IMR-90 (cell line): ENCODE data around the gene HOXB6. TPM values are rescaled to one million over a fixed set of nuclear protein-coding genes. Genes with fewer than 3 reads are reported as not detected.

Experiments
- ATAC-seq: fragments of 200-7000 bp; cut with Tn5 transposase; 2 replicates; pipeline ENCODE4 v1.9.1; 2020; ENCODE audit warnings: low read depth, mild to moderate bottlenecking, moderate library complexity
- BruUV-seq: library from RNA; stranded (reverse); fragments of 400-500 nt; replicated peaks from 2 replicates; lab custom pipeline; 2021; lab: Mats Ljungman, UMichigan
- CTCF ChIA-PET: fragments of 300-600 bp; formaldehyde crosslinking; extraction: SDS; loops from one replicate; lab custom pipeline; 2021; ENCODE audit warnings: antibody characterized with exemption; lab: Yijun Ruan, JAX
- POLR2A ChIA-PET: fragments of 300-600 bp; sonication (Branson Sonifier 250); formaldehyde crosslinking; loops from one replicate; lab custom pipeline; 2022; ENCODE audit warnings: antibody characterized with exemption; ENCODE audit not compliant: unreplicated experiment; lab: Charles Lee
- DNase-seq: peaks from one replicate; pipeline ENCODE4 v3.0.0; 2013
- H2AFZ ChIP-seq: replicated peaks from 2 replicates; pipeline ENCODE3; 2013; ENCODE audit warnings: low read length, mild to moderate bottlenecking; ENCODE audit not compliant: poor library complexity
- H2AK5ac ChIP-seq: 2 replicates; pipeline ENCODE4 v1.6.1; 2013; ENCODE audit warnings: low read depth, low read length, inconsistent platforms
- H2AK9ac ChIP-seq: replicated peaks from 2 replicates; pipeline ENCODE3; 2013; ENCODE audit warnings: mild to moderate bottlenecking, low read depth, low read length, moderate library complexity; ENCODE audit not compliant: poor library complexity
- H2BK120ac ChIP-seq: 2 replicates; pipeline ENCODE4 v1.6.1; 2013; ENCODE audit warnings: low read depth, low read length, inconsistent platforms
- H2BK15ac ChIP-seq: 3 replicates; pipeline ENCODE4 v1.6.1; 2013; ENCODE audit warnings: low read depth, low read length, inconsistent platforms
- H2BK20ac ChIP-seq: 2 replicates; pipeline ENCODE4 v1.6.1; 2013; ENCODE audit warnings: low read depth, mild to moderate bottlenecking, inconsistent platforms, low read length, moderate library complexity
- H2BK5ac ChIP-seq: 2 replicates; pipeline ENCODE4 v1.6.1; 2013; ENCODE audit warnings: mild to moderate bottlenecking, low read depth, low read length, inconsistent platforms; ENCODE audit not compliant: poor library complexity, severe bottlenecking
- H3K14ac ChIP-seq: replicated peaks from 2 replicates; pipeline ENCODE4 v1.6.1; 2013; ENCODE audit warnings: low read depth, low read length, inconsistent platforms
- H3K18ac ChIP-seq: 2 replicates; pipeline ENCODE4 v1.6.1; 2013; ENCODE audit warnings: low read depth, low read length, control low read depth
- H3K23ac ChIP-seq: 2 replicates; pipeline ENCODE4 v1.6.1; 2013; ENCODE audit warnings: low read depth, low read length, inconsistent platforms
- H3K27ac ChIP-seq: 2 replicates; pipeline ENCODE4 v1.5.1; 2013; ENCODE audit warnings: mild to moderate bottlenecking, control low read depth, low read length; ENCODE audit not compliant: insufficient read depth
- H3K27me3 ChIP-seq: 2 replicates; pipeline ENCODE4 v1.6.1; 2013; ENCODE audit warnings: low read length; ENCODE audit not compliant: control insufficient read depth, insufficient read depth
- H3K36me3 ChIP-seq: 2 replicates; pipeline ENCODE4 v1.6.1; 2013; ENCODE audit warnings: low read length, mixed read lengths; ENCODE audit not compliant: control insufficient read depth, insufficient read depth
- H3K4ac ChIP-seq: 2 replicates; pipeline ENCODE4 v1.6.1; 2013; ENCODE audit warnings: low read depth, low read length, inconsistent platforms
- H3K4me1 ChIP-seq: 2 replicates; pipeline ENCODE4 v1.6.1; 2013; ENCODE audit warnings: low read length, mixed read lengths; ENCODE audit not compliant: control insufficient read depth, insufficient read depth
- H3K4me2 ChIP-seq: 2 replicates; pipeline ENCODE4 v1.6.1; 2013; ENCODE audit warnings: low read depth, mild to moderate bottlenecking, control low read depth, low read length, moderate library complexity
- H3K4me3 ChIP-seq: 2 replicates; pipeline ENCODE4 v1.5.1; 2013; ENCODE audit warnings: low read depth, mild to moderate bottlenecking, control low read depth, low read length, moderate library complexity; ENCODE audit not compliant: insufficient read depth
- H3K56ac ChIP-seq: 2 replicates; pipeline ENCODE4 v1.6.1; 2013; ENCODE audit warnings: low read length, inconsistent platforms; ENCODE audit not compliant: insufficient read depth; ENCODE audit errors: extremely low read depth
- H3K79me1 ChIP-seq, 2 experiments: 2 replicates each; pipeline ENCODE4 v1.6.1; 2013; ENCODE audit warnings: low read length in 2 of 2, inconsistent platforms in 1 of 2, low read depth in 1 of 2
- H3K9ac ChIP-seq: 2 replicates; pipeline ENCODE4 v1.6.1; 2013; ENCODE audit warnings: low read depth, low read length, control low read depth
- H3K9me1 ChIP-seq: 2 replicates; pipeline ENCODE4 v1.6.1; 2013; ENCODE audit warnings: low read length, inconsistent platforms; ENCODE audit not compliant: insufficient read depth
- H3K9me3 ChIP-seq: 2 replicates; pipeline ENCODE4 v1.6.1; 2013; ENCODE audit warnings: low read length; ENCODE audit not compliant: control insufficient read depth, insufficient read depth
- H4K20me1 ChIP-seq: 2 replicates; pipeline ENCODE4 v1.6.1; 2013; ENCODE audit warnings: low read length, inconsistent platforms; ENCODE audit not compliant: insufficient read depth
- H4K5ac ChIP-seq: 2 replicates; pipeline ENCODE4 v1.6.1; 2013; ENCODE audit warnings: mild to moderate bottlenecking, low read depth, low read length, control low read depth
- H4K8ac ChIP-seq, 2 experiments: 2 replicates each; pipeline ENCODE4 v1.6.1; 2013; ENCODE audit warnings: low read depth in 2 of 2, low read length in 2 of 2, control low read depth in 1 of 2, inconsistent platforms in 1 of 2
- H4K91ac ChIP-seq: 2 replicates; pipeline ENCODE4 v1.6.1; 2013; ENCODE audit warnings: low read depth, low read length, inconsistent platforms; ENCODE audit not compliant: insufficient read depth
- BHLHE40 ChIP-seq: fragments of 150-350 bp; IDR thresholded peaks from 2 replicates; pipeline ENCODE4 v1.6.1; 2016; ENCODE audit warnings: mild to moderate bottlenecking, low read depth, low read length
- CEBPB ChIP-seq: IDR thresholded peaks from 2 replicates; pipeline ENCODE4 v1.6.1; 2012; ENCODE audit warnings: low read depth, low read length, improper control_type of control experiment
- CHD1 ChIP-seq: IDR thresholded peaks from 2 replicates; pipeline ENCODE4 v1.6.1; 2012; ENCODE audit warnings: low read depth, low read length, improper control_type of control experiment
- CTCF ChIP-seq: conservative IDR thresholded peaks from 2 replicates; pipeline ENCODE4 v1.5.1; 2012; ENCODE audit warnings: mild to moderate bottlenecking, low read depth, low read length, improper control_type of control experiment
- ELK1 ChIP-seq: fragments of 150-350 bp; IDR thresholded peaks from 2 replicates; pipeline ENCODE4 v1.6.1; 2016; ENCODE audit warnings: low read depth, mild to moderate bottlenecking, low read length, moderate library complexity, borderline replicate concordance
- FOS ChIP-seq: fragments of 150-350 bp; IDR thresholded peaks from 2 replicates; pipeline ENCODE4 v1.6.1; 2016; ENCODE audit warnings: low read depth, low read length
- MAFK ChIP-seq: IDR thresholded peaks from 2 replicates; pipeline ENCODE4 v1.6.1; 2012; ENCODE audit warnings: low read depth, low read length, improper control_type of control experiment
- MAZ ChIP-seq: IDR thresholded peaks from 2 replicates; pipeline ENCODE4 v1.6.1; 2012; ENCODE audit warnings: low read depth, mild to moderate bottlenecking, low read length, improper control_type of control experiment, moderate library complexity, borderline replicate concordance
- MXI1 ChIP-seq: IDR thresholded peaks from 2 replicates; pipeline ENCODE4 v1.6.1; 2012; ENCODE audit warnings: low read depth, mild to moderate bottlenecking, low read length, moderate library complexity, borderline replicate concordance
- NFE2L2 ChIP-seq: fragments of 150-350 bp; IDR thresholded peaks from 2 replicates; pipeline ENCODE4 v1.6.1; 2016; ENCODE audit warnings: low read depth, mild to moderate bottlenecking, low read length
- POLR2A ChIP-seq: IDR thresholded peaks from 2 replicates; pipeline ENCODE4 v1.6.1; 2012; ENCODE audit warnings: mild to moderate bottlenecking, low read depth, low read length
- RAD21 ChIP-seq: IDR thresholded peaks from 2 replicates; pipeline ENCODE4 v1.6.1; 2012; ENCODE audit warnings: low read length, improper control_type of control experiment
- RCOR1 ChIP-seq: IDR thresholded peaks from 2 replicates; pipeline ENCODE4 v1.6.1; 2012; ENCODE audit warnings: mild to moderate bottlenecking, low read length, improper control_type of control experiment; ENCODE audit not compliant: insufficient replicate concordance
- RFX5 ChIP-seq: IDR thresholded peaks from 2 replicates; pipeline ENCODE4 v1.8.0; 2012; ENCODE audit warnings: low read depth, mild to moderate bottlenecking, low read length, moderate library complexity
- SMC3 ChIP-seq: fragments of 150-350 bp; IDR thresholded peaks from 2 replicates; pipeline ENCODE4 v1.6.1; 2016; ENCODE audit warnings: low read depth, mild to moderate bottlenecking, antibody characterized with exemption, low read length, moderate library complexity
- WGBS, 2 experiments: methylation state at CpG; one replicate each; pipeline versions ENCODE4 v1.1.5 to v1.1.7; 2013; ENCODE audit warnings: missing lambda C conversion rate in 2 of 2; ENCODE audit not compliant: insufficient read length in 1 of 2; ENCODE audit errors: extremely low coverage in 2 of 2; 5-methylcytosine and 5-hydroxymethylcytosine counted together
- dilution Hi-C: fragments of 300-500 bp; cut with HindIII; formaldehyde crosslinking; loops from one replicate; pipeline ENCODE4 v1.14.3; 2018; ENCODE audit warnings: low sequenced_read_pairs; ENCODE audit not compliant: unreplicated experiment
- in situ Hi-C: fragments of 300-500 bp; cut with MboI; formaldehyde crosslinking; loops from 3 replicates; pipeline ENCODE4 v1.14.3; 2019; ENCODE audit warnings: low sequenced_read_pairs, inconsistent platforms, mixed read lengths
- intact Hi-C: fragments of 100-400 bp; cut with micrococcal nuclease; formaldehyde crosslinking; loops from 2 replicates; pipeline ENCODE4 v1.10.0; 2022
- polyA plus RNA-seq, 3 experiments: library from polyadenylated mRNA; depleted of rRNA; stranded (reverse); fragments of >200 nt; gene quantifications; 2 replicates each; pipeline ENCODE4 v1.2.3, GENCODE V29; 2012; ENCODE audit warnings: low replicate concordance in 1 of 3
- total RNA-seq: library from RNA; depleted of rRNA; stranded (reverse); fragments of >200 nt; gene quantifications from 2 replicates; pipeline ENCODE4 v1.2.3, GENCODE V29; 2012
- TF ChIP-seq, protein P1 (sequence below): fragments of 150-350 bp; IDR thresholded peaks from 2 replicates; pipeline ENCODE4 v1.6.1; 2017; ENCODE audit warnings: mild to moderate bottlenecking, antibody characterized with exemption, low read length, low read depth

HOXB6 gene
- total and polyA plus RNA-seq, 2 of the 4 experiments (the other 2 are of a cell fraction): 11.1 to 42.2 TPM

- no peak overlapping the region for H2BK5ac ChIP-seq
- H3K9me3 ChIP-seq: no peaks in the 10 kb centered on the region
- no peak overlapping the region for H2AK9ac ChIP-seq
- no peaks in the 10 kb centered on the region for H3K9me1 ChIP-seq
- no peak overlapping the region for H3K18ac ChIP-seq
- H2BK20ac ChIP-seq: no peak overlapping the region
- no peaks in the 10 kb centered on the region for H3K36me3 ChIP-seq
- peaks cover 3% of the 10 kb centered on the region for H3K4me1 ChIP-seq
- H4K5ac ChIP-seq: no peak overlapping the region
- H3K23ac ChIP-seq: no peak overlapping the region
- H2BK15ac ChIP-seq: no peak overlapping the region
- dilution Hi-C loops: no loop called here
- no peak overlapping the region for H3K27ac ChIP-seq
- no peak overlapping the region for H4K91ac ChIP-seq
- WGBS, 2 experiments: no CpG with 5 or more reads among the region's 17 CpGs
- peaks cover 4% of the 10 kb centered on the region; the same call in 1 of the 2 replicates for H4K20me1 ChIP-seq
- H3K4me3 ChIP-seq: no peak overlapping the region
- CTCF ChIA-PET: no interaction called here
- no peak overlapping the region for H3K4me2 ChIP-seq
- in situ Hi-C loops: no loop called here
- no peak overlapping the region for H2BK120ac ChIP-seq
- DNase-seq (no peak), ATAC-seq (no peak)
- H3K27me3 ChIP-seq: peaks cover 57% of the 10 kb centered on the region
- no peak overlapping the region for H4K8ac ChIP-seq
- POLR2A ChIA-PET: no interaction called here
- no TSS peak for BruUV-seq
- no peak overlapping the region for H3K56ac ChIP-seq
- H3K9ac ChIP-seq: no peak overlapping the region
- H3K79me1 ChIP-seq: peaks cover 3 to 12% of the 10 kb centered on the region in 2 experiments; a peak in 2 of 4 replicates
- no peak for TF ChIP-seq POLR2A
- TF ChIP-seq RAD21: no peak
- no peak for TF ChIP-seq CEBPB
- no peak for TF ChIP-seq SMC3
- no peak for TF ChIP-seq NFE2L2
- no peak for TF ChIP-seq ELK1
- no peak for TF ChIP-seq CTCF
- TF ChIP-seq MXI1: no peak
- TF ChIP-seq CHD1: no peak
- no peak for TF ChIP-seq RFX5
- no peak for TF ChIP-seq MAZ
- TF ChIP-seq, protein P1, sequence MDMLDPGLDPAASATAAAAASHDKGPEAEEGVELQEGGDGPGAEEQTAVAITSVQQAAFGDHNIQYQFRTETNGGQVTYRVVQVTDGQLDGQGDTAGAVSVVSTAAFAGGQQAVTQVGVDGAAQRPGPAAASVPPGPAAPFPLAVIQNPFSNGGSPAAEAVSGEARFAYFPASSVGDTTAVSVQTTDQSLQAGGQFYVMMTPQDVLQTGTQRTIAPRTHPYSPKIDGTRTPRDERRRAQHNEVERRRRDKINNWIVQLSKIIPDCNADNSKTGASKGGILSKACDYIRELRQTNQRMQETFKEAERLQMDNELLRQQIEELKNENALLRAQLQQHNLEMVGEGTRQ: no peak
- TF ChIP-seq MAFK: no peak
- no peak for TF ChIP-seq BHLHE40
- no peak for TF ChIP-seq FOS
- TF ChIP-seq RCOR1: no peak
- H3K14ac ChIP-seq: no peak overlapping the region
- no peak overlapping the region for H3K4ac ChIP-seq
- no peak overlapping the region for H2AK5ac ChIP-seq
- intact Hi-C loops: no loop called here
- H2AFZ ChIP-seq: no peak overlapping the region
Observed at GRCh38 chr17:48615963-48616716, 11.4 kb upstream of the HOXB6 start.
